Ishikawa (cell line): Measurements from ENCODE around the gene COL9A2.

ENCODE experiments used
- CEBPB ChIP-seq: IDR thresholded peaks from 2 replicates; pipeline ENCODE4 v1.6.1; 2012
- EP300 ChIP-seq: IDR thresholded peaks from 2 replicates; pipeline ENCODE4 v1.6.1; 2012; ENCODE audit warnings: borderline replicate concordance
- RAD21 ChIP-seq: IDR thresholded peaks from 2 replicates; pipeline ENCODE4 v1.6.1; 2012; ENCODE audit warnings: low read depth
- TCF12 ChIP-seq: IDR thresholded peaks from 2 replicates; pipeline ENCODE4 v1.6.1; 2012; ENCODE audit warnings: low read depth
- TEAD4 ChIP-seq: IDR thresholded peaks from 2 replicates; pipeline ENCODE4 v1.6.1; 2012
- YY1 ChIP-seq: IDR thresholded peaks from 2 replicates; pipeline ENCODE4 v1.6.1; 2012; ENCODE audit warnings: low read depth
- TF ChIP-seq, protein P1 (sequence below): IDR thresholded peaks from 2 replicates; pipeline ENCODE4 v1.6.1; 2012
- TF ChIP-seq, protein P2 (sequence below): IDR thresholded peaks from 2 replicates; pipeline ENCODE4 v1.6.1; 2012

DNA sequence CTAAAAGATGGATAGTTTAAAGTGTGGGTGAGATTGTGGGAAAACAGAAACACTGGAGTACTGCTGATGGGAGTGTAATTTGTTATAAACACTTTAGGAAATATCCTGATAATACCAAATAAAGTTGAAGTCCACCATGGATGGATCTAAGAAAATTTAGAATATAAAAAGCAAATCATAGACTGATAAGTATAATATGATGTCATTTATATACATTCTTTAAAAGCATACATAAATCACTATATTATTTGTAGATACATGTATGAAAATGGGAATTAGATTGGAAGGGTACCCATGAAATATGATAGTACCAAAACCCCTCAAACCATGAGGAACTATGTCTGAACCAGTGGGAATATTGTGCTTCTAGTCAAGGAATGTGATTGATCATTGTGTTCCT is 51.2 kb downstream of the COL9A2 start:
- TF ChIP-seq EP300 (no peak), TEAD4 (no peak), YY1 (no peak), CEBPB (no peak), RAD21 (no peak), TCF12 (no peak)
- TF ChIP-seq, protein P1, sequence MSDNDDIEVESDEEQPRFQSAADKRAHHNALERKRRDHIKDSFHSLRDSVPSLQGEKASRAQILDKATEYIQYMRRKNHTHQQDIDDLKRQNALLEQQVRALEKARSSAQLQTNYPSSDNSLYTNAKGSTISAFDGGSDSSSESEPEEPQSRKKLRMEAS = no peak
- TF ChIP-seq, protein P2, sequence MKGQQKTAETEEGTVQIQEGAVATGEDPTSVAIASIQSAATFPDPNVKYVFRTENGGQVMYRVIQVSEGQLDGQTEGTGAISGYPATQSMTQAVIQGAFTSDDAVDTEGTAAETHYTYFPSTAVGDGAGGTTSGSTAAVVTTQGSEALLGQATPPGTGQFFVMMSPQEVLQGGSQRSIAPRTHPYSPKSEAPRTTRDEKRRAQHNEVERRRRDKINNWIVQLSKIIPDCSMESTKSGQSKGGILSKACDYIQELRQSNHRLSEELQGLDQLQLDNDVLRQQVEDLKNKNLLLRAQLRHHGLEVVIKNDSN = no peak
